Natural killer cell (primary cell): ENCODE data around the gene SCN3A. TPM values are rescaled to one million over a fixed set of nuclear protein-coding genes. Genes with fewer than 3 reads are reported as not detected.

Experiments
- ATAC-seq, 3 donors: fragments of 150-1000 bp in 2 of 3; fragments of 200-7000 bp in 1 of 3; cut with Tn5 transposase; 1 replicate in 1 of 3; 2 replicates in 2 of 3; pipeline ENCODE4 v1.10.0; 2021; ENCODE audit warnings: mild to moderate bottlenecking in 2 of 3, moderate library complexity in 2 of 3
- DNase-seq, 2 donors: peaks; one replicate each; pipeline versions ENCODE4 v3.0.0 to v3.0.0-alpha.2; 2013 to 2021; ENCODE audit warnings: mixed read lengths in 1 of 2
- H3K27ac ChIP-seq: one replicate; pipeline ENCODE4 v1.5.1; 2013; ENCODE audit warnings: mild to moderate bottlenecking, low read length
- H3K27me3 ChIP-seq: one replicate; pipeline ENCODE4 v1.6.1; 2013; ENCODE audit warnings: low read length; ENCODE audit not compliant: control insufficient read depth, insufficient read depth
- H3K36me3 ChIP-seq: one replicate; pipeline ENCODE4 v1.6.1; 2013; ENCODE audit warnings: low read length; ENCODE audit not compliant: control insufficient read depth, insufficient read depth
- H3K4me1 ChIP-seq: one replicate; pipeline ENCODE4 v1.6.1; 2013; ENCODE audit warnings: low read length; ENCODE audit not compliant: control insufficient read depth, insufficient read depth
- H3K4me3 ChIP-seq: one replicate; pipeline ENCODE4 v1.5.1; 2013; ENCODE audit warnings: low read length
- H3K9me3 ChIP-seq: one replicate; pipeline ENCODE4 v1.6.1; 2013; ENCODE audit warnings: low read length; ENCODE audit not compliant: control insufficient read depth, insufficient read depth
- H3K27ac Mint-ChIP-seq, 2 donors: one replicate each; pipeline ENCODE4 v1.8.0; 2022; ENCODE audit warnings: mild to moderate bottlenecking in 2 of 2, mixed read lengths in 2 of 2, moderate library complexity in 1 of 2
- H3K27me3 Mint-ChIP-seq, 2 donors: one replicate each; pipeline ENCODE4 v1.8.0; 2022; ENCODE audit warnings: low read depth in 2 of 2, mixed read lengths in 2 of 2
- H3K36me3 Mint-ChIP-seq: one replicate; pipeline ENCODE4 v1.8.0; 2022; ENCODE audit warnings: mixed read lengths
- H3K4me1 Mint-ChIP-seq, 2 donors: one replicate each; pipeline ENCODE4 v1.8.0; 2022; ENCODE audit warnings: mixed read lengths in 2 of 2
- H3K4me3 Mint-ChIP-seq: one replicate; pipeline ENCODE4 v1.8.0; 2022; ENCODE audit warnings: mild to moderate bottlenecking, moderate library complexity, mixed read lengths
- H3K9me3 Mint-ChIP-seq, 2 donors: one replicate each; pipeline ENCODE4 v1.8.0; 2022; ENCODE audit warnings: mixed read lengths in 2 of 2
- WGBS: methylation state at CpG from one replicate; pipeline ENCODE4 v1.1.7; 2013; ENCODE audit warnings: missing lambda C conversion rate; ENCODE audit not compliant: insufficient coverage; 5-methylcytosine and 5-hydroxymethylcytosine counted together
- intact Hi-C: fragments of 100-400 bp; cut with micrococcal nuclease; formaldehyde crosslinking; loops from one replicate; pipeline ENCODE4 v1.14.2; 2022
- total RNA-seq, 4 donors: library from RNA; stranded (reverse); fragments of 120-200 nt in 1 of 4; gene quantifications; one replicate each; pipeline versions ENCODE4 v1.2.3 to v1.2.4, GENCODE V29; 2013 to 2022
- TF ChIP-seq, protein P1 (sequence below): fragments of 200-600 bp; IDR thresholded peaks from one replicate; pipeline ENCODE4 v1.8.0; 2022; ENCODE audit warnings: antibody characterized with exemption

The SCN3A gene
- total RNA-seq, 3 donors from 2014 or later (not counting 1 experiment from before 2014, with no cell fraction given): 0.05 to 0.58 TPM; not detected in 1

DNA sequence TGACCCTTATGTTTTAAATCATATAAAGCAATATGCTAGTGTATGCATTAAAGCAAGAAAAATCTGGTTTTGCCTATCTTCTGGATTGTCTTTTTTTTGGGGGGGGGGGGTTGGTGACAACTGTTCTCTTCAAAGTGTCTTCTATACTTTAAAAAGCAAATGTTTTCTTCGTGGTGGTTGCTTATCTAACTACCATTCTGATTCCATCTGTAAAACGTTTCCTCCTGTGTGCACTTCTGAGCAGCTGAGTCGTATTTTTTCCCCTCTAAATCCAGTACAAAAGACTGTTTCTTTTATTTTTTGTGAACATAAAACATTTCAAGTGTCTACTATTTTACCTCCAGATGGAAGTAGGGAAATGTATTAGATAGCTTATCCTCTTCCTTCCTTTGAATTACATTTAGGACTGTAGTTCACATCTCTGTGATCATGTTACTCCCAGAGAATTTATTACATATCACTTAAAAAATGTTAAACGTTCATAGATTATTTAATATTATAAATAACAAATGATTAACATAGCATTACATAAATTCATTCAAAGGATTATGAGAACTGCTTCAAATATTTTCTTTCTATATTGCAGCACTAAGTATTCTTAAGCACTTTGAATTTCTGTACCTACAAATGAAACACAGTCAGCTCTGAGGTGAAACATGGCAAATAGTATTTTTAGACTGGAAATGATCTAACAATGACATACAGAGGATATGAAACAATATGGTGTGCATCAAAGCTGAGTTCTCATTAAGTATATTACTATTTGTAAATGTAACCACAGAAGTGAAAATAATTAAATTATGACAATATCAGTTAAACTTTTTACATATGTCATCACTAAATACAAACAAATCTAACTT lies 56.4 kb downstream of the SCN3A start:
- Mint-ChIP-seq H3K27me3 (no peaks in the 10 kb centered on the region), H3K36me3 (no peaks in the 10 kb centered on the region), H3K4me1 (no peaks in the 10 kb centered on the region), H3K27ac (no peak overlapping the region), H3K4me3 (no peak overlapping the region), H3K9me3 (no peaks in the 10 kb centered on the region)
- intact Hi-C loops: no loop called here
- H3K27ac ChIP-seq: no peak overlapping the region
- TF ChIP-seq, protein P1, sequence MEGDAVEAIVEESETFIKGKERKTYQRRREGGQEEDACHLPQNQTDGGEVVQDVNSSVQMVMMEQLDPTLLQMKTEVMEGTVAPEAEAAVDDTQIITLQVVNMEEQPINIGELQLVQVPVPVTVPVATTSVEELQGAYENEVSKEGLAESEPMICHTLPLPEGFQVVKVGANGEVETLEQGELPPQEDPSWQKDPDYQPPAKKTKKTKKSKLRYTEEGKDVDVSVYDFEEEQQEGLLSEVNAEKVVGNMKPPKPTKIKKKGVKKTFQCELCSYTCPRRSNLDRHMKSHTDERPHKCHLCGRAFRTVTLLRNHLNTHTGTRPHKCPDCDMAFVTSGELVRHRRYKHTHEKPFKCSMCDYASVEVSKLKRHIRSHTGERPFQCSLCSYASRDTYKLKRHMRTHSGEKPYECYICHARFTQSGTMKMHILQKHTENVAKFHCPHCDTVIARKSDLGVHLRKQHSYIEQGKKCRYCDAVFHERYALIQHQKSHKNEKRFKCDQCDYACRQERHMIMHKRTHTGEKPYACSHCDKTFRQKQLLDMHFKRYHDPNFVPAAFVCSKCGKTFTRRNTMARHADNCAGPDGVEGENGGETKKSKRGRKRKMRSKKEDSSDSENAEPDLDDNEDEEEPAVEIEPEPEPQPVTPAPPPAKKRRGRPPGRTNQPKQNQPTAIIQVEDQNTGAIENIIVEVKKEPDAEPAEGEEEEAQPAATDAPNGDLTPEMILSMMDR: no peak
- no peaks in the 10 kb centered on the region for H3K9me3 ChIP-seq
- H3K27me3 ChIP-seq: no peaks in the 10 kb centered on the region
- no peaks in the 10 kb centered on the region for H3K36me3 ChIP-seq
- no peaks in the 10 kb centered on the region for H3K4me1 ChIP-seq
- 14% methylated on average over 3 of the region's 4 CpGs for WGBS
- ATAC-seq (no peak), DNase-seq (no peak)
- no peak overlapping the region for H3K4me3 ChIP-seq

DNA sequence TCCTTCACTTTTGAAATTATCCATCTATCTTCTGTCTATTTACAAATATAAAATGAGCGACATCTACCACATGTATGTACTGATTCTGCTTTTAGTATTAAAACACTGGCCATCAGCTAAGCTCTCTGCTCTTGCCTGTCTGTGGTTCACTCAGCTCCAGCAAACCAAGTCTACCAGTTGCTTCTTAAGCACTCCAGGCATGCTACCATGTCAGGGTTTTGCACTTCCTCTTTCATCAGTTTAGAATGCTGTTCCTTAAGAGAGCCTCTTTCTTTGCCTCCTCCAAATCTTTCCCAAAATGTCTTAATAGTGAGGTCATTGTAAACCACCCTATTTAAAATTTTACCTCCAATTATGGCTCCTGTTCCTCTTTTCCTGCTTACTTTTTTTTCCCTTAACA lies 59.5 kb downstream of the SCN3A start:
- no peaks in the 10 kb centered on the region for H3K4me1 ChIP-seq
- TF ChIP-seq, protein P1: no peak
- no peaks in the 10 kb centered on the region for H3K9me3 Mint-ChIP-seq
- H3K4me3 Mint-ChIP-seq: no peak overlapping the region
- WGBS: 100% methylated on average over 1 of the region's 1 CpG
- no peaks in the 10 kb centered on the region for H3K27me3 ChIP-seq
- H3K27ac ChIP-seq: no peak overlapping the region
- intact Hi-C loops: no loop called here
- H3K36me3 ChIP-seq: no peaks in the 10 kb centered on the region
- H3K4me1 Mint-ChIP-seq: no peaks in the 10 kb centered on the region
- no peaks in the 10 kb centered on the region for H3K27me3 Mint-ChIP-seq
- no peak overlapping the region for H3K4me3 ChIP-seq
- H3K9me3 ChIP-seq: no peaks in the 10 kb centered on the region
- DNase-seq (no peak), ATAC-seq (no peak)
- no peak overlapping the region for H3K27ac Mint-ChIP-seq
- H3K36me3 Mint-ChIP-seq: no peaks in the 10 kb centered on the region

DNA sequence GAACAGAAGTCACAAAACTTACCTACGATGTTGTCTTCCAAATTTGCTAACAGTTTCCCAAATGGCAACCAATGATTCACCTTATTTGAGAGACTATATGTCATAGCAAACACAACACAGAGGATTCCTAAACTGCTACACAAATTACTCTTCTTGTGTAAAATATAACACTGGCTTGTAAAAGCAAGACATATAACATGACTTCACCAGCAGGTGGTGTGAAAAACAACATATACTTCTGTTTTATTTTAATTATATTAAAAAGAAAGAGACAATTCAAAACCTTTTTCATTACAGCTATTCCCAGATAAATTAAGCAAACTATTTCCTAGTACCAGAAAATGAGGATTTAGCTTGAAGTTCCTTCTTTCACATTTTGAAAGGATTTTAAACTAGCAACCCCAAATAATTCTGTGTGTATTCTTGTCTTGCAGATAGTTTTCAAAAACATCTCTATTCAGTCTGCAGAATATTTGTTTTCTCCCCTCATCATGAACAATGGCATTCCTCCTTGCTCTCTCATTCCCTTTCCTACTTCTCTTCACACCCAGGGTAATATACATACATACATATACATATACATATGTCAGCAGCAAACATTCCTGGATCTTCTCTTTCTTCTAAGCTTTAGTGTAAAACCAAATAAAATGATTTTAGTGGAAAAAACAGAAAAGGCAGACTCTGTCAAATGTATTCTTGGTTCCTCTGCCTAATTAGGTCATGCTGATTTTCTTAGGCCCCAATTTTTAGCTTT lies 62.1 kb downstream of the SCN3A start:
- Histone ChIP-seq H3K27ac (no peak overlapping the region), H3K27me3 (no peaks in the 10 kb centered on the region), H3K4me3 (no peak overlapping the region), H3K36me3 (no peaks in the 10 kb centered on the region), H3K4me1 (no peaks in the 10 kb centered on the region), H3K9me3 (no peaks in the 10 kb centered on the region)
- no peak overlapping the region for H3K4me3 Mint-ChIP-seq
- TF ChIP-seq, protein P1: no peak
- intact Hi-C loops: no loop called here
- H3K27me3 Mint-ChIP-seq: no peaks in the 10 kb centered on the region
- no peaks in the 10 kb centered on the region for H3K4me1 Mint-ChIP-seq
- ATAC-seq (no peak), DNase-seq (no peak)
- H3K27ac Mint-ChIP-seq: no peak overlapping the region
- WGBS: 91% methylated on average over 1 of the region's 1 CpG
- no peaks in the 10 kb centered on the region for H3K36me3 Mint-ChIP-seq
- H3K9me3 Mint-ChIP-seq: no peaks in the 10 kb centered on the region
